Activated CD8-positive, alpha-beta T cell treated with anti-CD3 and anti-CD28 coated beads for 36 hours (primary cell): ENCODE measurements around the gene INSYN1. TPM values are rescaled to one million over a fixed set of nuclear protein-coding genes. Genes with fewer than 3 reads are reported as not detected.

ENCODE experiments used
- ATAC-seq: fragments of 200-7000 bp; cut with Tn5 transposase; one replicate; pipeline ENCODE4 v1.10.0; 2021; ENCODE audit warnings: mild to moderate bottlenecking, moderate library complexity
- CTCF ChIA-PET: fragments of 350-600 bp; sonication (Branson Sonifier 250); formaldehyde crosslinking; loops from one replicate; lab custom pipeline; 2021; ENCODE audit warnings: antibody characterized with exemption; lab: Charles Lee
- POLR2A ChIA-PET: fragments of 350-600 bp; sonication (Branson Sonifier 250); formaldehyde crosslinking; loops from one replicate; lab custom pipeline; 2021; ENCODE audit warnings: antibody characterized with exemption; lab: Charles Lee
- DNase-seq: peaks from one replicate; pipeline ENCODE4 v3.0.0-alpha.2; 2020
- H3K27ac Mint-ChIP-seq: one replicate; pipeline ENCODE4 v1.8.0; 2021; ENCODE audit warnings: mild to moderate bottlenecking, mixed read lengths
- H3K27me3 Mint-ChIP-seq: one replicate; pipeline ENCODE4 v1.8.0; 2021; ENCODE audit warnings: mixed read lengths
- H3K36me3 Mint-ChIP-seq: one replicate; pipeline ENCODE4 v1.8.0; 2021; ENCODE audit warnings: low read depth, mixed read lengths
- H3K4me1 Mint-ChIP-seq: one replicate; pipeline ENCODE4 v1.8.0; 2021; ENCODE audit warnings: low read depth, mixed read lengths
- H3K4me3 Mint-ChIP-seq: one replicate; pipeline ENCODE4 v1.8.0; 2021; ENCODE audit warnings: mild to moderate bottlenecking, moderate library complexity, mixed read lengths
- H3K9me3 Mint-ChIP-seq: one replicate; pipeline ENCODE4 v1.8.0; 2021; ENCODE audit warnings: mixed read lengths
- CTCF ChIP-seq: fragments of 200-600 bp; IDR thresholded peaks from one replicate; pipeline ENCODE4 v1.8.0; 2022; ENCODE audit warnings: antibody characterized with exemption, mild to moderate bottlenecking
- intact Hi-C: fragments of 100-400 bp; cut with micrococcal nuclease; formaldehyde crosslinking; loops from one replicate; pipeline ENCODE4 v1.10.0; 2022
- total RNA-seq, 2 experiments: library from RNA; stranded (reverse); gene quantifications; one replicate each; pipeline ENCODE4 v1.2.3, GENCODE V29; 2021

Gene INSYN1
- total RNA-seq, 2 experiments from 2014 or later: not detected

GRCh38 chr15:73746261-73746660 is 6.9 kb downstream of the INSYN1 start:
- intact Hi-C loops: no loop called here
- DNase-seq: no peak
- ChIA-PET POLR2A (no interaction called here), CTCF (no interaction called here)
- Mint-ChIP-seq H3K27ac (no peak overlapping the region), H3K9me3 (no peaks in the 10 kb centered on the region), H3K27me3 (peaks cover 19% of the 10 kb centered on the region), H3K4me3 (no peak overlapping the region), H3K4me1 (no peaks in the 10 kb centered on the region), H3K36me3 (no peaks in the 10 kb centered on the region)
- TF ChIP-seq CTCF: no peak
- no peak for ATAC-seq

GRCh38 chr15:73745073-73745472 is 8.1 kb downstream of the INSYN1 start:
- Mint-ChIP-seq H3K36me3 (no peaks in the 10 kb centered on the region), H3K4me1 (no peaks in the 10 kb centered on the region), H3K9me3 (no peaks in the 10 kb centered on the region), H3K27ac (no peak overlapping the region), H3K4me3 (no peak overlapping the region), H3K27me3 (peaks cover 11% of the 10 kb centered on the region)
- no peak for ATAC-seq
- TF ChIP-seq CTCF: no peak
- intact Hi-C loops: no loop called here
- no peak for DNase-seq
- POLR2A ChIA-PET: no interaction called here
- CTCF ChIA-PET: no interaction called here

- Mint-ChIP-seq H3K9me3 (no peaks in the 10 kb centered on the region), H3K27ac (no peak overlapping the region), H3K4me1 (no peaks in the 10 kb centered on the region), H3K36me3 (no peaks in the 10 kb centered on the region), H3K4me3 (no peak overlapping the region), H3K27me3 (peaks cover 7% of the 10 kb centered on the region)
- intact Hi-C loops: no loop called here
- DNase-seq: no peak
- ATAC-seq: no peak
- POLR2A ChIA-PET: no interaction called here
- CTCF ChIA-PET: no interaction called here
- no peak for TF ChIP-seq CTCF
These were observed 8.9 kb downstream of the INSYN1 start for GRCh38 chr15:73744293-73744692.

- Mint-ChIP-seq H3K9me3 (no peaks in the 10 kb centered on the region), H3K4me3 (no peak overlapping the region), H3K27ac (no peak overlapping the region), H3K27me3 (peaks cover 3% of the 10 kb centered on the region), H3K36me3 (no peaks in the 10 kb centered on the region), H3K4me1 (no peaks in the 10 kb centered on the region)
- POLR2A ChIA-PET: no interaction called here
- ATAC-seq (no peak), DNase-seq (no peak)
- CTCF ChIA-PET: no interaction called here
- intact Hi-C loops: no loop called here
- TF ChIP-seq CTCF: no peak
These were observed 11.8 kb downstream of the INSYN1 start for GRCh38 chr15:73741321-73741836.

- POLR2A ChIA-PET: no interaction called here
- DNase-seq: no peak
- CTCF ChIA-PET: interaction anchor here (1.0 kb wide), 1 partner anchor 134 kb away, joined by 3 read pairs; no protein-coding TSS in a partner anchor
- Mint-ChIP-seq H3K36me3 (no peaks in the 10 kb centered on the region), H3K9me3 (no peaks in the 10 kb centered on the region), H3K4me1 (no peaks in the 10 kb centered on the region), H3K27ac (no peak overlapping the region), H3K4me3 (no peak overlapping the region), H3K27me3 (peaks cover 2% of the 10 kb centered on the region)
- intact Hi-C loops: no loop called here
- no peak for TF ChIP-seq CTCF
- ATAC-seq: no peak
These were observed 12.8 kb downstream of the INSYN1 start for GRCh38 chr15:73740152-73741048.
